ENCODE data around the gene SEPTIN5.
A peak's percentile ranks its signal among the peaks of the same experiment; 100 is the strongest.

Gene SEPTIN5

DNA sequence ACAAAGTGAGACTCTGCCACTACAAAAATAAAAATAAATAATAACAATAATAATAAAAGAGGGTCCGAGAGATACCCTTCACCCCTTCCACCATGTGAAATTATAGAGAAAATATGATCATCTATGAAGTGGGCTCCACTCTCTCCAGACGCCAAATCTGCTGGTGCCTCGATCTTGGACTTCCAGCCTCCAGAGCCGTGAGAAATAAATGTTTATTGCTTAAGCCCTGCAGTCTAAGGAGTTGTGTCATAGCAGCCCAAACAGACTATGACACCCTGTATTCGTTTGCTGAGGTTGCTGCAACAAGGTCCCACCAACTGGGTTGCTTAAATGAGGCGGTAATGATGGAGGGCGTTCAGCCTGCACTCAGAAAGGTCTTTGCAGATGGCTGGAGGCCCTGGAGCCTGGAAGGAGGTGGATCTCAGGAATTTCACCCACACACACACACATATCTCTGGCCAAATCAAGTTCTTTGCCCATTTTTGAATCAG is 7.6 kb upstream of the SEPTIN5 start:
- no peak for DNase-seq

DNA sequence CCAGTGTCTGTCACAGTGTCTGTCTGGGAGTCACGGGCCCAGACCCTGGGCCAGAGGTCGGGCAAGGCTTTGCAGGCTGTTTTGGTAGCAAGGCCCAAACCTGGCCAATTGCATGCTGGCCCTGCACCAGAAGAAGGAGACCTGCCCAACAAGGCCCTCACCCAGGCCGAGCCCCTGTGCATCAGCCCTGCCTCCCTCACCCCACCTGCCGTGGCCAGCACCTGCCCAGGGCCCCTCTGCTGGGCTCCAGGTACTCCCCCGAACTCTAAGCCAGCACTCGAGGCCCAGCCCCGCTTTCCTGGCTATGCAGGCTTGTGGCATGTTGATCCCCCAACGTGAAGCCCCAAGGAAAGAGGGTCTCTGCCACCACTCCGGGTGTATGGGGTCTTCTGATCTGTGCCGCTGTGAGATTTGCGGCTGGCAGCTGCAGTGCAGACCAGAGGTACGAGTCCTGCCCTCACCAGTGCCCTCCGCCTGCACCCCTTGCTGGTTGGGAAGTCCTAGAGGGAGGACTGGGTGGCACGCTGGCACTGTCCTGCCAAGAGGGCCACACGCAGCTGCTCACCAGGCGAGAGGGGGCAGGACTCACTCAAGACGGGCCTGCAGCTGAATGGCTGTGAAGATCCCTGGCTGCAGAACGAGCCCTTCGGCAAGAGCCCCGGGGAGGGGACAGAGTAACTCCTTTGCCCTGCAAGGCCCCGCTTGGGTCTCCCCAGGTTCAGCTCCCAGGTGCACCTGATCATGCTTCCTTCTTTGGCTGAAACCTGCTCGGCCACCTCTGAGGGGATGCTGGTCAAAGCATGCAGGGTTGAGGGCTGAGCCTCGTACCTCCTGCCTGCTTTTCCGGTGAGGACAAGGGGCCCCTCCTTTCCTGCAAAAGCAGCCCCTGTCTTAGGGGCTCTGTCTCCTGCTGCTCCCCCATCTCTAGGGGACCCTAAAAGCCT is 6.7 kb upstream of the SEPTIN5 start:
- no peak for DNase-seq

DNA sequence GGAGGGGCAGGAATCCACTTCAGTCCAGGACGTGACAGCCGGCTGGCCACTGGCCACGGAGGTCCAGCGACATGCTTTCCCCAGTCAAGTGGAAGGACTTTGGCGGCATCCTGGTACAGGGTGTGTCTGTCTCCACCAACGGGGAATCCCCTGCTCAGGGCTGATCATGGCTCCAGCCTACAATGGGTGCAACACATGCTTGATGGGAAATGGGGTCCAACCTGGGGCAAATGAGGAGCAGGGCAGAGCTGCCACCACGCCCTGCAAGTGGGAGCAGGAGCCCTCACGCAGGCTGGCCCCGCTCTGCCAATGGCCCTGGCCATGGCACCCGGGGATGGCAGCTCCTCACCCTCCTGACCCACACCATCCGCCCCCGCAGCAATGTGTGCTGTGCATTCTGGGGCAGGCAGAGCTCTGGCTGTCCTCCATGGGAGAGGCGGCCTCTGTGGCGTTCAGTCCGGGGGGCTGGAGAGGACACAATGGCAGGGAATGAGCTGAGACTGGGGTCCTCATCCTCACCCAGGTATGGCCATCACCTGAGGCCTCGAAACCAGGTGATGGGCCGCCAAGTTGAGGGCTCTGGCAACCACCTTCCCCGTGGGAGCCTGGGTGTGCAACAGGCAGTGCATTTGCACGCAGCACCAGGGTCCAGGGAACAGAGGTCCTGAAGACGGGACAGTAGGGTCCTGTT is 5.8 kb upstream of the SEPTIN5 start:
- no peak for DNase-seq

DNA sequence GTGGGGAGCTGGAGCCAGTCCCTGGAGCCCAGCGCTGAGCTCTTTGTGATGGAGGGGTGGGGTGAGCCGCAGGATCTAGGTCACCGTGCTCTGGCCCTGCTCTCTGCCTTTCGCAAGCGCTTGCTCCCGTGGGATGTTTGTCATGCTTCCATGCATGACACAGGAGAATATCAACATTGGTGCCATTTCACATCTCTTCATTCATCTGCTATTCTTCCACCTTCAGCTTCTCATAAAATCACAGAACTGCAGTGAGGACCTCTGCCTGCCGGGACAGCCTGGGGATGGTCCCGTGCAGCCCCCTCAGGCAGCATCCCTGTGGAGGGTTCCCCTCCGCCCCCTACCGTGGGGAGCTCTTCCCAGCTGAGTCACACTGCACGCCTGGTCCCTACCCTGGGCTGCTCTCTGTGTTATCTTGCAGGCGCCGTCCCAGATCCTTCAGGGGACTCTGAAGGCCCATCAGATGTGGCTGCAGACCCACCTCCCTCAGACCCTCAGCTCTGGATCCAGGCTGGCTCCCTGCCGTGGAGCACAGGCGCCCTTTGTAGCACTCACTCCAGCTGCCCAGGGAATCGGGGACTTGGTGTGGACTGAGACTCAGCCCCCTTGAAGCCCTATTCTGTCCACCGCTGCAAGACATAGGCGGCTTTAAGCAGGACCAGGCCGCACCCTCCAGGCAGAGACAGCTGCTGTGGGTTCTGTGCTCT is 5.1 kb upstream of the SEPTIN5 start:
- DNase-seq: no peak

DNA sequence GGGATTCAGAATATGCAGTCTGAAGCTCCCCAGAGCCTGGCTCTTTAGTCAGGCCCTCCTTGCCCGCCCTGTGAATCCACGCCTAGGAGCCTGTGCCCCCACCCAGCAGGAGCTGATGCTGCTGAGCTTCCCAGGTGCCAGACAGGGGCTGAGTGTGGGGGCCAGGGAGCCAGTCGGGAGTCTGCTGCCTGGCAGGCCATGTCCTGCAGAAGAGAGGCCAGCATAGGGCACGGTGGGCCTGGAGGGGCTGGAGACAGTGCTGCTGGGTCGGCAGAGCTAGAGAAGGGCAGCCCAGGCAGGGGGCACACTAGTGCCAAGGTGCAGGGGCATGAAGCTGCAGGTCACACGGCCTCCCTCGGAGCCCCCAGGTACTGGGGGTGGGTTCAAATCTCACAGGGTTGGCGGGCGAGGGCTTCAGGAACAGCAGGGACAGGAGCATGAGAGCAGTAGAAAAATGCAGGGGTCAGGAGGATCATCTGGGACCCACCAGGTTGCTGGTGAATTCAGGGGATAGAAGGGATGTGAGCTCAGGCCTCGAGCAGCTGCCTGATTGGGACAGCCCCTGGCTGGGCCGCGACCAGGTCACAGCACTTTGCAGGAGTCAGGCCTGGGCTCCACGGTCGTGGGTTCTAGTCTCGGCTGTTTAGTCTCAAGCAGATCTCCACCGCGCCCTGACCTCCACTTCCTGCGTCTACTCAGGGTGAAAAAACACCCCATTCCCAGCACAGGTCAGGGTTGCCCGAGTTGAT is 4.1 kb upstream of the SEPTIN5 start:
- DNase-seq: no peak

DNA sequence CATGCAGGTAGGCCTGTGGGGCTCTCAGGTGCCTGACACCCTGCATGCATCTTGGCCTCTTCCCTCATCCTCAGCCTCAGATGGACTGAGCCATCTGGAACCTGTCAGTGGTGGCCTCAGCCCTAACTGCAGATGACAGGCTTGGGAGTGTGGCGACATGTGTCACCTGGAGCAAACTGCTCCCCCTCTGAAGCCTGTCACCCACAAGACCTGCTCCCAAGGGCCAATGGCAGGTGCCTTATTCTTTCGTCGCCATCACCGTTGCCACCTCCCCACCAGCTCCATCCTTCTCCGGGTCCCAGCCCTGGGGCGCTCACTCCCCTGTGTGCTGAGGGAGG is 3.6 kb upstream of the SEPTIN5 start:
- no peak for DNase-seq

DNA sequence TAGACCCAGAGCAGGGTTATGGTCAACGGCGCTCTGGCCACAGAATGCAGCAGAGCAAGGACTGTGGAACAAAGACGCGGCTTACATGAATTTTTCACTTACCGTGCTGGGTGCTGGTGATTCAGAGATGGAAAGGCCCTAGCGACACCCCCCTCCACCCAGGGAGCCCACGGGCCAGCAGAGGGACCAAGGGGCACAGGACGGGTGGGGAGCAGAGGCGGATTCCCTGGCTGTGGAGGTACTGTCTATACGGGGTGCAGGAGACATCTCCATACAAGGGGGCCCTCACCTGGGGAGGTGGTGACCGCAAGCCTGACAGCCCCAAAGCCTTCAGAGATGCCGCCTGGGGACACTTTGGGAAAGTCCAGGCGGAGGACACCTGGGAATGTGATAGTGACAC is 1.1 kb upstream of the SEPTIN5 start:
- DNase-seq: no peak

DNA sequence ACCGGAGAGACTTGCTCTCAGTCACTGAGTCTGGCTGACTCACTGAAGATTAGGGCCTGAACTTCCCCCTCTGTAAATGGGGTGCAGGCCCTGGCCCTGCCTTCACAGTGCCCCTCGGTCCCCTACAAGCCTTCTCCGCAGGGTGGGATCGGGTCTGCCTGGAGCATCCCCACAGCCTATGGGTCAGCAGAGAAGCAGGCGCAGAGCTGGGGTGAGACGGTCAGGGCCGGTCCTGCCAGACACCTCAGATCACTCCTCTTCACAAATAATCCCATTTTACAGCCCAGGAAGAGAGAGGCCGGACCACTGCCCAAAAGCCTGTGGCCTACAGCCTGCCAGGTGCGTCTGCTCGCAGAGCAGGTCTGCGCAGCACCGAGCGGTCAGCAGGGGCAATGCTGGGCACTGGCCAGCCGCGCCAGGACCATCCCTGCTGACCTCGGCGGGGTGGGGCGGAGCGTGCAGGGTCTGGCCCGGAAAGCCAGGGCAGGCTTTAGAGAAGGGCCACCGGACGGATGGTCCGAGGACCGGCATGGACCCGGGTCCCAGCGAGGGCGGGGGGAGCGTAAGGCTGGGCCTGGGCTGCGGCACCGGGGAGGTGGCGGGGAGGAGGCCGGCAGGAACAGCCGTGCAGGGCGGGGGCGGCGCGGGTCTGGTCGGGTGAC is 522 bp upstream of the SEPTIN5 start:
- no peak for DNase-seq

DNA sequence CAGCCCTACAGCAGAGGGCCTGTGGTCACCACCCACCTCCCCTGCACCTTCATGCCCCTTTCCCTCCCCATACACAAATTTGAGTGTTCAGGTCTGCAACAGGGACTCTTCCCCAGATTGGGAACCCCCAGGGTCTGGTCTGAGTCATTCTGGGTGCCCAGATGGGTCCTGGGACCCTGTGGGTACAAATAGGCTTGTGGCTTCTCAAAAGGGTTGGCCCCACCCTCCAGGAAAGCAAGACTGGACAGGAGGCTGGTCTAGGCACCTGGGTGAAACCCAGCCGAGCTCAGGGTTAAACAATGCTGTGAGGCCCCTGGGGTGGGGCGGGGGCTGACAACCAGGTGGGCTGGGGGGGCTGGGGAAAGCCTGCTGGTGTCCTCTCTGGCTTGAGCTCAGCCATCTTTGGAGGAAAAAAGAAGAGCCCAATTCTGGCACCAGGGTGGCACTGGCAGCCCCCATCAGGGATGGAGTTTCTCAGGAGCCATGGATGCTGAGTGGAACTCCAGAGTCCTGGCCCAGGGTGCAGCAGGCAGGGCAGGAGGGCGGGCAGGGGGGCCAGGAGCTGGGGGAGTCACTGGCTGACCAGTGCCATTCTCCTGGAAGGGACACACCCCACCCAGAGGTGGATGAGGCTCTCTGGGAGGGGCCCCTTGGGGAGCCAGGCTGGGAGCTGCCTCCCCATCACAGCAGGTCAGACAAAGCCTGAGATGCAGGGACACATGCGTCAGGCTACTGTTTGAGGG is 1.1 kb downstream of the SEPTIN5 start:
- no peak for DNase-seq

DNA sequence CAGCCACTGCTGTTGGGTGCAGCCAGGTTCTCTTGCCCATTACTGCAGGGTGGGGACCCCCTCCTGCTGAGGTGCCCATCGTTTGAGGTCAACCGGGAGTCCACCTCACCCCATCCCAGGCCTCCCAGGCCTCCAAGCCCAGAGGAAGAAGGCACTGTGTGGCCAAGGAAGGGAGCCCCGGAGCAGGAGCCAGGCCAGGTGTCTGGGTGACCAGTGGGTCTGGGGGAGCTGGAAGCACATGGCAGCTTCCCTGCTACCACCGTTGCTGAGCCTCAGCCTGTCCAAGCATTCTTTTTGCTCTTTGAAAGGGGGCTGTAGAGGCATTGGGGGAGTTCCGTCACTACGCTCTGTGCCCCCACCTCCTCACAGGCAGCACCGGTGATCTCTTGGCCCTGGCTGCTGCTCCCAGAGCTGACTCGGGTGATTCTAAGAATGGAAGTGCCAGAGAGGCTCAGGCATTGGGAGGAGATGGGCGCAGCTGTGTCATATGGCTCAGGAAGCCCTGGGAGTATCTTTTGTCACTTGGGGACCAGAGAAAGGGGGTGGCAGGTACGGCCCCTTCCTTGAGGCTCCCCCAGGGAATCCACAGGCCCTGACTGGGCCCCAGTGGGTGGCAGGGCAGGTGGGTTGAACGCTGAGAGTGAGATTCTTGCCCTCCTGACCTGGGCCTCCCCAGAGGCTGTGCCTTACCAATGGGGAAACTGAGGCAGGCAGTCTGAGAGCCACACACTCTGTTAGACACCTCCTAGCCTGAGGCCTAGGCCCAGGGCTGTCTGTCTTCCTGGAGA is 1.9 kb downstream of the SEPTIN5 start:
- no peak for DNase-seq

DNA sequence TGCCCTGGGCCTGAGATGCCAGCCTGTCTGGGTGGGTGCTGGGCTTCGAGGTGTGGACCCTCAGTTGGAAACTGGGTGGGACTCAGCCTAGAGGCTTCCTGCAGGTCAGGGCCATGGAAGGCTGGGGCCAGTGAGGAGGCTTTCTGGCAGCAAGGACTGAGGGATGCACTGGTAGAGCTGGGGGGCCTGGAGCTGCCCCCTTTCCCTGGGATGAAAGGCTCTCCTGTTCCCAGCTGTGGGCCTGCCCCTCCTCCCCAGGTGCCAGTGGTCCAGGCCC is 2.5 kb downstream of the SEPTIN5 start:
- DNase-seq: no peak

DNA sequence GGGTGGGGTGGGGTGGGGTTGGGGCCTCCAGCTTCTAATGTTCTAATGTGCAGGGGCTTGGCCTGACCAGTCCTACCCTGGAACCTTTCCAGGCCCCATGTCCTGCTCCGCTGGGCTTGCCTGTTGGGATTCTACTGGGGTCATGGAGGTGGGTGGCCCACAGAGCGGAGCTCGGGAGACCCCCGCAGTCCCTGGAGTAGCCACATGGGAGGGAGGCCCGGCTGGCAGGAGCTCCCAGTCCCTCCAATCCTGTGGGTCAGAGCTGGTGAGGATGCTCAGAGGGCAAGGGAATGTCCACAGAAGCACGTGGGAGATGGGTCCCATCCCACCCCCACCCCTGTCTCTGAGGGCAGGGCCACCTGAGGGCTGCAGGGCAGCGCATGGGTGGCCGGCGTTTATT is 2.9 kb downstream of the SEPTIN5 start:
- DNase-seq: no peak

DNA sequence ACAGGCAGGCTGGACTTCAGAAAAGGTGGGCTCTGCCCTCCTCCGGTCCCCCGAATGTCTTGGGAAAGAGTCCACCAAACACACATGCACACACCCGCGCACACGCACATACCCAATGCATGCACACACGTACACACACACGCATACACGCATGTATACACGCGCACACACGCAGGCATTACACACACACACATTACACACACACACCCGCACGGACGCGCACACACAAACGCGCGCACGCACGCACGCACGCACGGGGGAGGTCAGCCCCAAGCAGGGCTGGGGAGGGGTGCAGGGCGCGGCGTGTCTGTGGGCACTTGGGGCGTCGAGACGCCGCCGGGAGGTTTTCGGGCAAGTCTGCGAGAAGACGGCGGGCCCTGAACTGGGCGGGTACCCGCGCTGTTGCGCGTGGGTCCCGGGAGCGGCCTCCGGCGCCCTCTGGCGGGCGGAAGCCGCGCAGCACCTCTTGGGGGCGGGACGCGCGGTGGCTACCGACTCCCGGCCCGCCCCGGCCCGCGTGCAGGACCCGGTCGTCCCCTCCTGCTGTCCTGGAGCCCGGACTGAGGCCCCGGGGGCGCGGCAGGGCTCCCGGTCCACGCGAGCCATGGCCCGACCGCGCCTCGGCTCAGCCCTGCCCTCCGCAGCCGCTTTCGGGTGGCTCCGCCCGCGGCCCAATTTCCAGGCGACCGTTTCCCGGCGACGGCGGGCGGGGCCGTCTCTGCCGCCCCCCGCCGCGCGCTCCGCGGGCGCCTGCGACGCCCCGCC is 3.6 kb downstream of the SEPTIN5 start:
- peak; percentile 74 for DNase-seq

DNA sequence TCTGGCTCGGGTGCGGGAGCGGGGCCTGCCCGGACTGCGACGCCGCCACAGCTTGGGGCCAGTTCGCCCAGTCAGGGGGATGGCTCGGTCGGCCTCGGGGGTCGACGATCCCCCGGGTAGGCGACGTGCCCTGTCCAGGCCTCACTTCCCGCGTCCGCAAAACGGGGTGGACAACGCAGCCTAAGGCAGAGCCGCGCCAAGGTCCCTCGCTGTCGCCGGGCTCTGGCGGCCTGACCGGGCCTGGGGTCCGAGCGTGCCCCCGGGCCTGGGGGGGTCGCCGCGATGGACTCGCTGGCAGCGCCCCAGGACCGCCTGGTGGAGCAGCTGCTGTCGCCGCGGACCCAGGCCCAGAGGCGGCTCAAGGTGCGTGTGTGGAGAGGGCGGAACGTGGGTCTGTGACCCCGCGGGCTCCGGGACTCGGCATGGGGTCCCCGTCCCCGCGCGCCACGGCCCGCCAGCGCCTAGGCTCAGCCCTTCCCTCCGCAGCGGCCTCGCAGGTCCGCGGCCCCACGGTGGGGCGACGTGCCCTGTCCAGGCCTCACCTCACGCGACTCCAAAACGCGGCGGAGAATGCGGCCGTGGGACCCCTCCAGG is 4.2 kb downstream of the SEPTIN5 start:
- DNase-seq: no peak

DNA sequence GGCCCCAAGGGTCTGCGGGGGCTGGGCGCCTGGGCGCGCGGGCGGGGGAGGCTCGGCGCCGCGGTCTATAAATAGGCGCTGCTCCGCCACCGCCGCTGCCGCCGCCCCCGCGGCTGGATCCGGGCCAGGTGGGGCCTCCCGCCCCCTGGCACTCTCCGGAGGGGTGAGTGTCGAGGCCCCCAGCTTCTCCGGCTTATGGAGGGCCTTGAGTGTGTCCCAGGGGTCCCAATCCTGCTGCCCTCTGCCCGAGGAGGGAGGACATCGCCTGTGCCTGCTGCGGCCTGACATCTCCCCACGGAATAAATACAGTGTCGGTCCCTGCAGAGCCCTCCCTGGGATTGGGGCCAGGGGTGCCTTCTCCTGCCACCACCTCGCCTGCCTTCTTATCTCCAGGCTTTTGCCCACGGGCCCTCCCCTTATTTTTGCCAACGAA is 4.8 kb downstream of the SEPTIN5 start:
- DNase-seq: no peak

DNA sequence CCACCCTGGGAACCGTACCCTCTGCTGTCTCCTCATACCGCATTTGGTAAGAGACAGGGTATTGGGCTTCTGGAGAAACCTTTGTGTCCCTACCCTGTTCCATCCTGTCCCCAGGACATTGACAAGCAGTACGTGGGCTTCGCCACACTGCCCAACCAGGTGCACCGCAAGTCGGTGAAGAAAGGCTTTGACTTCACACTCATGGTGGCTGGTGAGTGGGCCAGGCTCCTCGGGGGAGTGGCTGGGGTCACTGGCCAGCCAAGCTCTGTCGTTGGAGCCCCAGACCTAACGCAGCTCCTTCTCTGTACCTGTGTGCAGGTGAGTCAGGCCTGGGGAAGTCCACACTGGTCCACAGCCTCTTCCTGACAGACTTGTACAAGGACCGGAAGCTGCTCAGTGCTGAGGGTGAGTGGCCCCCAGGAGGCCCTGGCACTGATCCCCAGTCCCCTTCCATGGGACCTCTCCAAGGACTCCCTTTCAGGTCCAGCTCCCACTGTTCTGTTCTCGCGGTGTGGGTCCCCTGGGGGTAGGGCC is 5.3 kb downstream of the SEPTIN5 start:
- DNase-seq: no peak

DNA sequence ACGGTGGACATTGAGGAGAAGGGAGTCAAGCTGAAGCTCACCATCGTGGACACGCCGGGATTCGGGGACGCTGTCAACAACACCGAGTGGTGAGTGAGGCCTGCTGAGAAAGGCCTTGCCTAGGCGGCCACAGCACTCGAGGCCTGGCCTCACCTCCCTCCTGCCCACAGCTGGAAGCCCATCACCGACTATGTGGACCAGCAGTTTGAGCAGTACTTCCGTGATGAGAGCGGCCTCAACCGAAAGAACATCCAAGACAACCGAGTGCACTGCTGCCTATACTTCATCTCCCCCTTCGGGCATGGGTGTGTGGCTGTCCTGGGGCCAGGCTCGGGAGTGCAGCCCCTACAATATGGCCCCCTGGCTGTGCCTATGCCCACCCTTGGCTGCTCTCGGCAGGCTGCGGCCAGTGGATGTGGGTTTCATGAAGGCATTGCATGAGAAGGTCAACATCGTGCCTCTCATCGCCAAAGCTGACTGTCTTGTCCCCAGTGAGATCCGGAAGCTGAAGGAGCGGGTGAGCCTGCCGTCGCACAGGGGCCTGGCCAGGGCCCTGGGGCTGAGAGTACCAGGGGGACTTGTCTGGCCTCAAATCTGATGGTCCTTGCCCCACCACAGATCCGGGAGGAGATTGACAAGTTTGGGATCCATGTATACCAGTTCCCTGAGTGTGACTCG is 6.0 kb downstream of the SEPTIN5 start:
- no peak for DNase-seq

DNA sequence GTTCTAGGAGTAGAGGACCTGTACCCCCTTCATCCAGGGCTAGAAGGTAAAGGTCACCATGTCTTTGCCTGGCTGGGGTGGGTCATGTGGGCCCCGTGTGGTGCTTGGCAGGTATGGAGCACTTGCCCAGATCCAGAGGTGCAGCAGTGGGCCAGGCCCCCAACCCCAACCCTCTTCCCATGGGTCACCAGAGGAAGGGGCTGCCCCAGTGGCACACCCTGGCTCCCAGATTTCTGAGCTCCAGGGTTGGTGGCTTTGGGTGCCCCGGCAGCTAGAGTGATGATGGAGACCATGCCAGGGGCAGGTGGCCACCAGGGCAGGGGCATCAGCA is 6.7 kb downstream of the SEPTIN5 start:
- no peak for DNase-seq
